ENCODE measurements around the gene MYH16.

DNA sequence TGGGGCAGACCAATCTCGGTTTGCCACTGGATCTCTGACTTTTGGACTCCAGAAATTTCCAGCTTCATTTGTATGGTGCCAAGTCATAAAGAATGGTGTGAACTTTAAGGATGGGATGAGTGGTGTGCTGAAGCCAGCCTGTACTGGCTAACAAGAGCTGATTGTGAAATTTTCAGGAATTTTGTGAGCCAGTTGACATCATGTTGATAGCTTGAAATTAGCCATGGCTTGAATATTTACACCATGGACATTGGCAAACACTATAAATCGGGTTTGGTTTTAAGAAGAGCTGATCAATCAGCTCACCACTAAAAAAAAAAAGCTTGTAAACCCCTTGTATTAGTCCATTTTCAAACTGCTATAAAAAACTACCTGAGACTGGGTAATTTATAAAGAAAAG lies 14.1 kb upstream of the MYH16 start:
- TF ChIP-seq, protein P1, sequence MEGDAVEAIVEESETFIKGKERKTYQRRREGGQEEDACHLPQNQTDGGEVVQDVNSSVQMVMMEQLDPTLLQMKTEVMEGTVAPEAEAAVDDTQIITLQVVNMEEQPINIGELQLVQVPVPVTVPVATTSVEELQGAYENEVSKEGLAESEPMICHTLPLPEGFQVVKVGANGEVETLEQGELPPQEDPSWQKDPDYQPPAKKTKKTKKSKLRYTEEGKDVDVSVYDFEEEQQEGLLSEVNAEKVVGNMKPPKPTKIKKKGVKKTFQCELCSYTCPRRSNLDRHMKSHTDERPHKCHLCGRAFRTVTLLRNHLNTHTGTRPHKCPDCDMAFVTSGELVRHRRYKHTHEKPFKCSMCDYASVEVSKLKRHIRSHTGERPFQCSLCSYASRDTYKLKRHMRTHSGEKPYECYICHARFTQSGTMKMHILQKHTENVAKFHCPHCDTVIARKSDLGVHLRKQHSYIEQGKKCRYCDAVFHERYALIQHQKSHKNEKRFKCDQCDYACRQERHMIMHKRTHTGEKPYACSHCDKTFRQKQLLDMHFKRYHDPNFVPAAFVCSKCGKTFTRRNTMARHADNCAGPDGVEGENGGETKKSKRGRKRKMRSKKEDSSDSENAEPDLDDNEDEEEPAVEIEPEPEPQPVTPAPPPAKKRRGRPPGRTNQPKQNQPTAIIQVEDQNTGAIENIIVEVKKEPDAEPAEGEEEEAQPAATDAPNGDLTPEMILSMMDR (IDR thresholded peaks at IDR 0.05): no peak
- no peak for TF ChIP-seq EP300 (IDR thresholded peaks at IDR 0.05)
- no peak for TF ChIP-seq POLR2AphosphoS5 (IDR thresholded peaks at IDR 0.05)
